Measurements from ENCODE around the gene APOL2.

APOL2 gene, protein sequence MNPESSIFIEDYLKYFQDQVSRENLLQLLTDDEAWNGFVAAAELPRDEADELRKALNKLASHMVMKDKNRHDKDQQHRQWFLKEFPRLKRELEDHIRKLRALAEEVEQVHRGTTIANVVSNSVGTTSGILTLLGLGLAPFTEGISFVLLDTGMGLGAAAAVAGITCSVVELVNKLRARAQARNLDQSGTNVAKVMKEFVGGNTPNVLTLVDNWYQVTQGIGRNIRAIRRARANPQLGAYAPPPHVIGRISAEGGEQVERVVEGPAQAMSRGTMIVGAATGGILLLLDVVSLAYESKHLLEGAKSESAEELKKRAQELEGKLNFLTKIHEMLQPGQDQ

DNA sequence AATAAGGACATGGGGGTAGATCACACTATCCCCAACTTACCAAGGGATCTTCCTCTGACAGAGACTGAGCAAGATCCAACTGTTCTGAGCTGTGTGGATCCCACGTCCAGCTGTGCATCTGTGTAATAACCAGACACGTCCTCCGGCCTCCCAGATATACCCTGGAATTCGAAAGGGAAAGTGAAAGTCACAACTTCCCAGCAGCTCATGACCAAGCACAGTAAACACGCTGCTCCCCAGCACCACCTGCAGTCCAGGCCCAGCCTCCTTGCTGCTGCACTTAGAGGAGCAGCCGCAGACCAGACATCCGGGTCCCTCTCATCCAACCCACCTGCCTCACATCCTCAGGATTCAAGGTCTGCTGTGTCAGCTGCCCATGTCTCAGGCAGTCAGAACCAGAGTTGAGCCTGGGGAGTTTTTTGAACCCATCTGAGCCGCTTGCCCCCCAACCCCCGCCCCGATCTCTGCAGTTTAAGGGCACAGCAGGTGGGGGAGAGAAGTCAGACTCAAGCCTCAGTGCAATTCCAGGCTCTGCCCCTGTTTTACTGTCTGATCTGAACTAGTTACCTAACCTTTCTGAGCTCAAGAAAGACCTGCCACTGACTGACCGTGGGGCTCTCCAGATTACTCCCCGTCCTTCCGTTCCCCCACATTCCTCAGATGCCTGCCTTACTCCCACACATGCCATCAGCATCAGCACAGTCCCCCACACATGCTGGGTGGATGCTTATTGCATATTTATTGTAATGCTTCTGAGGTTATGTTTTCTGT is at the start of gene APOL2:
APOL2 (minus strand) TSS at position 127 of the 771 bp plus-strand sequence. CDS start 6,365 bp downstream, outside the sequence.
- Histone ChIP-seq H3K9me3 (ENCODE audit: control insufficient read depth, insufficient read depth, low read length) (no peaks in the 10 kb centered on the region; the same call in none of the 2 replicates), H3K9ac (ENCODE audit: low read depth, low read length) (peak within 1 kb of the TSS; percentile 48), H3K4me1 (ENCODE audit: insufficient read depth, low read length) (peaks cover 6% of the 10 kb centered on the region; the same call in 1 of the 2 replicates), H3K36me3 (ENCODE audit: insufficient read depth, low read length) (no peaks in the 10 kb centered on the region)

GRCh38 chr22:36288571-36289405 is 49.5 kb upstream of the APOL2 start:
- peaks cover 46% of the 10 kb centered on the region for H3K36me3 ChIP-seq (ENCODE audit: insufficient read depth, low read length)
- no peak overlapping the region for H3K9ac ChIP-seq (ENCODE audit: low read depth, low read length)
- H3K4me1 ChIP-seq (ENCODE audit: insufficient read depth, low read length), result peaks cover 3% of the 10 kb centered on the region; the same call in 1 of the 2 replicates
- no peaks in the 10 kb centered on the region for H3K9me3 ChIP-seq (ENCODE audit: control insufficient read depth, insufficient read depth, low read length)

DNA sequence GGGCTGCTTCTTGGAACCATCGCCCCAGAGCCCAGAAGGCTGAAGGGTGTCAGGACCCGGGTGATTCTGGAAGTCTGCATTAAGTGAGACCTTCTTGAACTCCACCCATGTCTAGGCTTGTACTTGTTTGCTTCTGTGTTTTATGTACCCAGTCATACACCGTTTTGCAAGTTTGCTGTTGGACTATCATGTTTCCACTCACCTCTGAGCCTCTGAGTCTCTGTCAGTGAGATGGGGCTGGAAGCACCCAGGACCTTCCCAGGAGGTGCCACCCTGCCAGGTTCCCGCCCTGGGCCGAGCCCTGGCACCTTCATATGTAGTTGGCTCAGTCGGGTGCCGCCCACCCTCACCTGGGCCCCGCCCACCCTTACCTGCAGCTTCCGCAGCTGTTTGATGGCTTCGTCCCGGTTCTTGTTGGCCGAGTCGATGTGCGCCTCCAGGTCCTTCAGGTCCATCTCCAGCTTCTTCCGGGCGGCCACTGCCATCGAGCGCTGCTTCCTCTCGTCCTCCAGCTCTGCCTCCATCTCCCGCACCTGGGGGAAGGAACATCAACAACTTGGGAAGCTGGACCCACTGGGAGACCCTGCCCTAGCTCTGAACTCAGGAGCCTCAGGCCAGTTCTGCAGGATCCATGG is 48.7 kb upstream of the APOL2 start:
- no peaks in the 10 kb centered on the region for H3K9me3 ChIP-seq (ENCODE audit: control insufficient read depth, insufficient read depth, low read length)
- no peak overlapping the region for H3K9ac ChIP-seq (ENCODE audit: low read depth, low read length)
- H3K36me3 ChIP-seq (ENCODE audit: insufficient read depth, low read length), result peaks cover 46% of the 10 kb centered on the region
- peaks cover 3% of the 10 kb centered on the region; the same call in 1 of the 2 replicates for H3K4me1 ChIP-seq (ENCODE audit: insufficient read depth, low read length)

GRCh38 chr22:36286096-36286957 is 47.0 kb upstream of the APOL2 start:
- no peaks in the 10 kb centered on the region for H3K9me3 ChIP-seq (ENCODE audit: control insufficient read depth, insufficient read depth, low read length)
- H3K36me3 ChIP-seq (ENCODE audit: insufficient read depth, low read length), result peaks cover 43% of the 10 kb centered on the region
- H3K9ac ChIP-seq (ENCODE audit: low read depth, low read length), result no peak overlapping the region
- H3K4me1 ChIP-seq (ENCODE audit: insufficient read depth, low read length), result peaks cover 3% of the 10 kb centered on the region; the same call in 1 of the 2 replicates

DNA sequence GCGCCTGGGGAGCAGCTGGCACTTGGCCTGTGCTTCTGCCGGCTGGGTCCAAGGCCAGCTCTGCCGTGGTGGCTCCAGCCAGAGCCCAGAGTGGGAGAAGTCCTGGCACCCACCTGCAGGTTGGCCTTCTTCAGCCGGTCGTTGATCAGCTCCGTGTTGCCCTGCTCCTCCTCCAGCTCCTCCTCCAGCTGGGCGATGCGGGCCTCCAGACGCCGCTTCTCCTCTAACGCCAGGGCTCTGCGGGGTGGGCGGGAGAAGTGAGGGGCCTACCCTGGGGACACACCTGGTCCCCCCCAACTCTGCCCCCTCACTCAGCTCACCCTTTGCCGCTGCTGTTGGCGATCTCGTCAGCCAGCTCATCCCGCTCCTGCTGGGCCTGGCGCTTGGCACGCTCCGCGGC is 46.2 kb upstream of the APOL2 start:
- Histone ChIP-seq H3K9me3 (ENCODE audit: control insufficient read depth, insufficient read depth, low read length) (no peaks in the 10 kb centered on the region), H3K9ac (ENCODE audit: low read depth, low read length) (no peak overlapping the region), H3K36me3 (ENCODE audit: insufficient read depth, low read length) (peaks cover 43% of the 10 kb centered on the region), H3K4me1 (ENCODE audit: insufficient read depth, low read length) (peaks cover 3% of the 10 kb centered on the region; the same call in 1 of the 2 replicates)

DNA sequence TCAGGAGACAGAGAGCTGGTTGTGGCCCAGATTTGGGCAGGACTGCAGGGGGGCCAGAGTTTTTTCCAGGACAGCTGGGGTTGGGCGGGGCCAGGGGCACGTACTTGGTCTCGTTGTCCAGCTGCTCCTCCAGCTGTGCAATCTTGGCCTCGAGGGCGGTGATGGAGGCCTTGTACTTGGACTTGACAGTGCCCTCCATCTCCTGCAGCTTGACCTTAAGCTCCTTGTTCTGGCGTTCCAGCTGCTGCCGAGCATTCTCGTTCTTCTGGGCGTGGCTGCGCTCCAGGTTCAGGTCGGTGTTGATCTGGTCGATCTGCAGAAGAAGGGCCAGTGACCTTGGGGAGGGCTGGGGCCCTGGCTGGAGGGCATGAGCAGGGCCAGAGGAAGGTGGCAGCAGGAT is 45.7 kb upstream of the APOL2 start:
- Histone ChIP-seq H3K9ac (ENCODE audit: low read depth, low read length) (no peak overlapping the region), H3K9me3 (ENCODE audit: control insufficient read depth, insufficient read depth, low read length) (no peaks in the 10 kb centered on the region), H3K4me1 (ENCODE audit: insufficient read depth, low read length) (peaks cover 3% of the 10 kb centered on the region; the same call in 1 of the 2 replicates), H3K36me3 (ENCODE audit: insufficient read depth, low read length) (peaks cover 43% of the 10 kb centered on the region)

GRCh38 chr22:36284171-36284571 is 44.8 kb upstream of the APOL2 start:
- Histone ChIP-seq H3K4me1 (ENCODE audit: insufficient read depth, low read length) (peaks cover 3% of the 10 kb centered on the region; the same call in 1 of the 2 replicates), H3K36me3 (ENCODE audit: insufficient read depth, low read length) (peaks cover 36% of the 10 kb centered on the region), H3K9ac (ENCODE audit: low read depth, low read length) (no peak overlapping the region), H3K9me3 (ENCODE audit: control insufficient read depth, insufficient read depth, low read length) (no peaks in the 10 kb centered on the region)

DNA sequence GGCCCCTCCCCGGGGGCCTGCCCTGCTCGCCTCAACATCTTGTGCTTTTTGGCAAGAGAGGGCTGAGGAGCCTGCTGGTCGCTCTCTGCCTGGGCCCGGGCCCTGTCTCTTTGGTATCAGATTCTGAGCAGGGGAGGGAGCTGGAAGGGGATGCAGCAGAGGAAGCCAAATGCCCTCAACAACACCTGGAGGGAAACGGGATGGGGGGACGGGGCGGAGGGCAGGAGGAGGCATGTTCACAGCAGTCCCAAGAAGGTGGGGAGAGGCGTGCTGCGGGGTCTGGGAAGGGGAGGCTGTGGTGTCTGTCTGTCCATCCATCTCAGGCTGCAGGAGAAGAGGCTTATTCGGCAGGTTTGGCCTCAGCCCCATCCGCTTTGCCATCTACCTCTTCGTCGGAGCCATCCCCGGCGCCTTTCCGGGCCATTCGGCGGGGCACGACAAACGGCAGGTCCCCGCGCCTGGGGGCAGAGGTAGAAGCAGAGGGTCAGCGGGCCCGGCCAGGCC is 43.1 kb upstream of the APOL2 start:
- Histone ChIP-seq H3K36me3 (ENCODE audit: insufficient read depth, low read length) (peaks cover 32% of the 10 kb centered on the region), H3K9ac (ENCODE audit: low read depth, low read length) (no peak overlapping the region), H3K9me3 (ENCODE audit: control insufficient read depth, insufficient read depth, low read length) (no peaks in the 10 kb centered on the region), H3K4me1 (ENCODE audit: insufficient read depth, low read length) (peaks cover 3% of the 10 kb centered on the region; the same call in 1 of the 2 replicates)

DNA sequence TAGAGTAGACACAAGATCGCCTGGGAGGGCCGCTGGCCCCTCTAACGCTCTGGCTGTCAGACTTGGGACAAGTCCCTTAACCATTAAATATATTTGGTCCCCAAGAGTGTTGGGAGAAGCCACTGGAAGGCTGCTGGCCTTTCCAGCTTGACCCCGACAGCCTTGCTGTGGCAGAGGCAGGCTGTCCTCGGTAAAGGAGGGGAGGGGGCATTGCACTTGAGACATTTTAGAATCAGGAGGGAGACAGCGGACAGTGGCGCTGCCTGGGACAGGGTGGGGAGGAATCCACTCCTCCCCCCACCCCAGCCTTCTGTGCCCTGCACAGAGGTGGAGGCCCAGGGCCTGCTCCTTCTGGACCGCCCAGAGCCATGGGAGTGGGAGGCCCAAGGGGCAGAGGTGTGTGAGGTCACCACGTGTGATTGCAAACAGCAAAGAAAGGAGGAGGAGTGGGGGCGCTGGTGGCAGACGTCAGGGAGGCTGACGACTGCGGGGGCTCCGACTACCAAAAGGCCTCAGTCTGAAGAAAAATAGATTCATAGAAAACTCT is 42.5 kb upstream of the APOL2 start:
- peaks cover 32% of the 10 kb centered on the region for H3K36me3 ChIP-seq (ENCODE audit: insufficient read depth, low read length)
- no peak overlapping the region for H3K9ac ChIP-seq (ENCODE audit: low read depth, low read length)
- H3K4me1 ChIP-seq (ENCODE audit: insufficient read depth, low read length), result peaks cover 3% of the 10 kb centered on the region; the same call in 1 of the 2 replicates

DNA sequence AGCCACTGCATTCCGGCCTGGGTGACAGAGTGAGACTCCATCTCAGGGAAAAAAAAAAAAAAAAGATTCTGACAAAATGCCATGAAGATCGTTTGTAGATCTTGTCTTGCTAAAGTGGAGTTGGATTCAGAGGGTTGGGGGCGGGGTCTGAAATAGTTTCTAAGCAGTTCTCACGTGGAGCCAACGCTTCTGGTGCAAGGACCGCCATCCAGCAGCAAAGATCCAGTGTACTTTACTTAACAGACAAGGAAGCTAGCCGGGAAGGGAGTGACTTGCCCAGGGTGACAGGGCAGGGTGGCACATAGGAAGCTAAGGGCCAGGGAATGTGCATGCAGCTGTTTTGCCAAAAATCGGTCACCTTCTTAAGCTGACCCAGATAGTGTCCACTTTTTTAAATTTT is 41.1 kb upstream of the APOL2 start:
- peaks cover 24% of the 10 kb centered on the region for H3K36me3 ChIP-seq (ENCODE audit: insufficient read depth, low read length)
- H3K9me3 ChIP-seq (ENCODE audit: control insufficient read depth, insufficient read depth, low read length), result no peaks in the 10 kb centered on the region

More for the DNA sequence above, 42.5 kb upstream of the APOL2 start:
- no peaks in the 10 kb centered on the region for H3K9me3 ChIP-seq (ENCODE audit: control insufficient read depth, insufficient read depth, low read length)

DNA sequence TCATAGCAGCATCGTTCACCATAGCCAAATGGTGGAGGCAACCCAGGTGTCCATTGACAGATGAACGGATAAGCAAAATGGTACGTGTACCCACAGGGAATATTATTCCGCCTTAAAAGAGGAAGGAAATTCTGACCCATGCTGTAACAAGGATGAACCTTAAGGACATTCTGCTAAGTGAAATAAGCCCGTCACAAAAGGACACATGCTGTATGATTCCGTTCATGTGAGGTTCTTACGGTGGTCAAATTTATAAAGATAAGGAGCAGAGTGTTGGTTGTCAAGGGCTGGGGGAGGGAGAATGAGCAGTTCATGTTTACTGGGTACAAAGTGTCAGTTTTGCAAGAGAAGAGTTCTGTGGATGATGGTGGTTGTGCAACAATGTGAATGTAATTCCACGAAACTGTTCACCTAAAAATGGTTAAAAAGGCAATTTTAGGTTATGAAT is 39.9 kb upstream of the APOL2 start:
- no peak overlapping the region for H3K9ac ChIP-seq (ENCODE audit: low read depth, low read length)
- H3K9me3 ChIP-seq (ENCODE audit: control insufficient read depth, insufficient read depth, low read length), result no peaks in the 10 kb centered on the region
- no peaks in the 10 kb centered on the region for H3K4me1 ChIP-seq (ENCODE audit: insufficient read depth, low read length)
- H3K36me3 ChIP-seq (ENCODE audit: insufficient read depth, low read length), result peaks cover 13% of the 10 kb centered on the region

More for the DNA sequence above, 41.1 kb upstream of the APOL2 start:
- Histone ChIP-seq H3K9ac (ENCODE audit: low read depth, low read length) (no peak overlapping the region), H3K4me1 (ENCODE audit: insufficient read depth, low read length) (no peaks in the 10 kb centered on the region)

- Histone ChIP-seq H3K9me3 (ENCODE audit: control insufficient read depth, insufficient read depth, low read length) (no peaks in the 10 kb centered on the region), H3K9ac (ENCODE audit: low read depth, low read length) (no peak overlapping the region), H3K36me3 (ENCODE audit: insufficient read depth, low read length) (peaks cover 4% of the 10 kb centered on the region), H3K4me1 (ENCODE audit: insufficient read depth, low read length) (no peaks in the 10 kb centered on the region)
Observed at GRCh38 chr22:36277482-36278291, 38.4 kb upstream of the APOL2 start.

All from ES-I3 (cell line).